Measurements from ENCODE around the gene SCOC. TPM values are rescaled to one million over a fixed set of nuclear protein-coding genes. Genes with fewer than 3 reads are reported as not detected.

Gene SCOC
- total and polyA plus RNA-seq, 2 of the 13 experiments (the other 11 are each of a cell fraction or from before 2014, with no cell fraction given), result 43.8 to 65.2 TPM

DNA sequence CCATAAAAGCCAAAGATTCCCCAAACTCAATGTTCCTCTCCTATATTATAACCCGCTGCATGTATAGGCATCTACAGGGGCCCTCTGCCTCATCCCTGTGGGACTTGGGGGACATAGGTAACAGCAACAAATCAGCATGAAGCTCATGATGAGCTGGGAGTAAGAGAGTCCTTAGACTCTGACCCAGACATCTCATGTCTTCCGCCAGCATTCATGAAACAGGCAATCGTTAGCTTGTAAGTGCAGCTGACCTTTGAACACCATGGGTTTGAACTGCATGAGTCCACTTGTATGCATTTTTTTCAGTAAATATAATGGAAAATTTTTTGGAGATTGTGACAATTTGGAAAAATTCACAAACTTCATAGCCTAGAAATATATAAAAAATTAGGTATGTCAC lies 10.4 kb upstream of the SCOC start (continued):
- TF ChIP-seq ARID2 (CRISPR knock-in tag; IDR thresholded peaks at IDR 0.05; ENCODE audit: borderline replicate concordance) (no peak), NCOA2 (CRISPR knock-in tag; IDR thresholded peaks at IDR 0.05) (no peak; the same call in 1 of the 2 replicates), KLF13 (CRISPR knock-in tag; IDR thresholded peaks at IDR 0.05) (no peak), CHD4 (IDR thresholded peaks at IDR 0.05; ENCODE audit: borderline replicate concordance, low read length) (no peak), STAG1 (CRISPR knock-in tag; IDR thresholded peaks at IDR 0.05) (0 out of 2 replicates have a peak, but pooled peaks have one; percentile 5), AKAP8 (CRISPR knock-in tag; IDR thresholded peaks at IDR 0.05) (no peak), RORA (CRISPR knock-in tag; IDR thresholded peaks at IDR 0.05) (no peak), SETDB1 (CRISPR knock-in tag; IDR thresholded peaks at IDR 0.05; ENCODE audit: borderline replicate concordance) (no peak), ZNF703 (CRISPR knock-in tag; IDR thresholded peaks at IDR 0.05; ENCODE audit: borderline replicate concordance) (no peak), ZBTB7B (CRISPR knock-in tag; IDR thresholded peaks at IDR 0.05) (no peak), ZNF772 (CRISPR knock-in tag; IDR thresholded peaks at IDR 0.05) (no peak), SIX4 (CRISPR knock-in tag; IDR thresholded peaks at IDR 0.05) (no peak), ZFP36 (IDR thresholded peaks at IDR 0.05; ENCODE audit: borderline replicate concordance, low read depth, low read length, partially characterized antibody) (no peak), TBX2 (CRISPR knock-in tag; IDR thresholded peaks at IDR 0.05; ENCODE audit: borderline replicate concordance) (peak; percentile 31; the same call in 1 of the 2 replicates), ZNF615 (CRISPR knock-in tag; IDR thresholded peaks at IDR 0.05; ENCODE audit: borderline replicate concordance) (no peak), ZFY (CRISPR knock-in tag; IDR thresholded peaks at IDR 0.05) (no peak), ZNF550 (CRISPR knock-in tag; IDR thresholded peaks at IDR 0.05; ENCODE audit: borderline replicate concordance) (no peak), WIZ (CRISPR knock-in tag; IDR thresholded peaks at IDR 0.05) (no peak), MATR3 (CRISPR knock-in tag; IDR thresholded peaks at IDR 0.05) (no peak), ZNF850 (CRISPR knock-in tag; conservative IDR thresholded peaks at IDR 0.05) (no peak), SIX1 (CRISPR knock-in tag; IDR thresholded peaks at IDR 0.05; ENCODE audit: borderline replicate concordance) (no peak), NAIF1 (CRISPR knock-in tag; IDR thresholded peaks at IDR 0.05; ENCODE audit: borderline replicate concordance) (no peak), ESRRA (CRISPR knock-in tag; IDR thresholded peaks at IDR 0.05; ENCODE audit: low read depth) (no peak), NFE2 (CRISPR knock-in tag; IDR thresholded peaks at IDR 0.05) (no peak), NFYB (CRISPR knock-in tag; IDR thresholded peaks at IDR 0.05) (no peak), ZNF775 (CRISPR knock-in tag; IDR thresholded peaks at IDR 0.05; ENCODE audit: borderline replicate concordance) (no peak), RNF2 (conservative IDR thresholded peaks at IDR 0.05; ENCODE audit: low read depth) (no peak), ZNF83 (CRISPR knock-in tag; IDR thresholded peaks at IDR 0.05; ENCODE audit: borderline replicate concordance) (no peak), EEA1 (CRISPR knock-in tag; IDR thresholded peaks at IDR 0.05; ENCODE audit: borderline replicate concordance) (no peak), NFRKB (IDR thresholded peaks at IDR 0.05) (no peak), PRMT3 (CRISPR knock-in tag; IDR thresholded peaks at IDR 0.05; ENCODE audit: borderline replicate concordance, low read depth) (no peak)
- TF ChIP-seq, protein P1, sequence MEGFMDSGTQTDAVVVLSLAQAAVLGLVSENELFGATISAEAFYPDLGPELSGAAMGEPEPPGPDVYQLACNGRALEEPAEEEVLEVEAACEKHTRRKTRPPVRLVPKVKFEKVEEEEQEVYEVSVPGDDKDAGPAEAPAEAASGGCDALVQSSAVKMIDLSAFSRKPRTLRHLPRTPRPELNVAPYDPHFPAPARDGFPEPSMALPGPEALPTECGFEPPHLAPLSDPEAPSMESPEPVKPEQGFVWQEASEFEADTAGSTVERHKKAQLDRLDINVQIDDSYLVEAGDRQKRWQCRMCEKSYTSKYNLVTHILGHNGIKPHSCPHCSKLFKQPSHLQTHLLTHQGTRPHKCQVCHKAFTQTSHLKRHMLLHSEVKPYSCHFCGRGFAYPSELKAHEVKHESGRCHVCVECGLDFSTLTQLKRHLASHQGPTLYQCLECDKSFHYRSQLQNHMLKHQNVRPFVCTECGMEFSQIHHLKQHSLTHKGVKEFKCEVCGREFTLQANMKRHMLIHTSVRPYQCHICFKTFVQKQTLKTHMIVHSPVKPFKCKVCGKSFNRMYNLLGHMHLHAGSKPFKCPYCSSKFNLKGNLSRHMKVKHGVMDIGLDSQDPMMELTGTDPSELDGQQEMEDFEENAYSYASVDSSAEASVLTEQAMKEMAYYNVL (CRISPR knock-in tag; IDR thresholded peaks at IDR 0.05; ENCODE audit: borderline replicate concordance), result no peak
- TF ChIP-seq, protein P2, sequence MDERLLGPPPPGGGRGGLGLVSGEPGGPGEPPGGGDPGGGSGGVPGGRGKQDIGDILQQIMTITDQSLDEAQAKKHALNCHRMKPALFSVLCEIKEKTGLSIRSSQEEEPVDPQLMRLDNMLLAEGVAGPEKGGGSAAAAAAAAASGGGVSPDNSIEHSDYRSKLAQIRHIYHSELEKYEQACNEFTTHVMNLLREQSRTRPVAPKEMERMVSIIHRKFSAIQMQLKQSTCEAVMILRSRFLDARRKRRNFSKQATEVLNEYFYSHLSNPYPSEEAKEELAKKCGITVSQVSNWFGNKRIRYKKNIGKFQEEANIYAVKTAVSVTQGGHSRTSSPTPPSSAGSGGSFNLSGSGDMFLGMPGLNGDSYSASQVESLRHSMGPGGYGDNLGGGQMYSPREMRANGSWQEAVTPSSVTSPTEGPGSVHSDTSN (CRISPR knock-in tag; IDR thresholded peaks at IDR 0.05), result no peak
